ENCODE data around the gene URAD.

DNA sequence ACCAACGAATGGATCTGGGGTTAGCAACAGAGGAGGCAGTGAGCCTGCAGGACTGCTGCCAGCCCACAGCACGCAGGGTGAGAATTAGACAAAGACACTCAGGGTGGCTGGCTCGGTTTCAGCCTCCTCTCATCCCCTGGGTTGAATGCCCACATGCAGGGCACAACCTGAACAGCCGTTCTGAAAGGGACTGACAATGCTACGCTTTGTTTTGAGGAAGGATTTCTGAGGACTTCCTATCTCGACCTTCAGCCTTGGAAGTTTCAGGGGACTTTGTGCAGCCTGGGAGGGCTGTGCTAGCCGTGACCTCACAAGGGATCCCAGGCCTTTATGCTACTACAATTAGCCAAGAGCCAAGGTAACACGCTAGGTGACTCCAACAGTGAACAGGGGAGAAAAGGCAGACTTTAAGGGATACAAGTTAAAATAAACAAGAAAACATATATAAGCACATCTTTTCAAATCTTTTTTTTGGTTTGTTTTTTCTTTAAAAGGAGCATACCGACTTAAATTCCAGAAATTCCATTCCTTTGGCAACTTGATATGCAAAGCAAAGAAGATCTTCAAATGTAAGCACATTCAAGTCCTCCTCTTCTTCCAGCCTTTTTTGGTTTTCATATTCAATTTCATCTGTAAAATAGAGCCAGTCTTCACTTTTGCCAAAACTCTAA lies 34.5 kb upstream of the URAD start:
- TF ChIP-seq TAF1 (IDR thresholded peaks at IDR 0.05; ENCODE audit: low read depth, low read length) (no peak), POLR2A (IDR thresholded peaks at IDR 0.05; ENCODE audit: low read depth, low read length) (no peak), POLR2AphosphoS5 (IDR thresholded peaks at IDR 0.05; ENCODE audit: low read depth, low read length) (no peak), POU2F2 (IDR thresholded peaks at IDR 0.05; ENCODE audit: low read depth, low read length) (no peak), SPI1 (IDR thresholded peaks at IDR 0.05; ENCODE audit: low read depth, low read length) (no peak)
